Colon (tissue), 2 donors: ENCODE measurements around the gene TMEM179.

Experiments used
- FAIRE-seq: peaks from 2 replicates; lab custom pipeline; 2012; peaks lifted over from hg19 to GRCh38; lab: Jason Lieb, UNC
- donor health status: control.
- donor health status: control.

The TMEM179 gene

GRCh38 chr14:104598039-104598909 is 6.3 kb downstream of the TMEM179 start:
- FAIRE-seq = no peak

- no peak for FAIRE-seq
These were observed 7.0 kb downstream of the TMEM179 start for GRCh38 chr14:104597576-104597975.

GRCh38 chr14:104596927-104597351 is 7.6 kb downstream of the TMEM179 start:
- no peak for FAIRE-seq

GRCh38 chr14:104596451-104596918 is 8.1 kb downstream of the TMEM179 start:
- no peak for FAIRE-seq

GRCh38 chr14:104595911-104596450 is 8.6 kb downstream of the TMEM179 start:
- FAIRE-seq = no peak

- no peak for FAIRE-seq
These were observed 9.4 kb downstream of the TMEM179 start for GRCh38 chr14:104595116-104595675.

GRCh38 chr14:104594310-104595046 is 10.1 kb downstream of the TMEM179 start:
- no peak for FAIRE-seq

- FAIRE-seq = no peak
These were observed 10.8 kb downstream of the TMEM179 start for GRCh38 chr14:104593710-104594136.

GRCh38 chr14:104593241-104593701 is 11.3 kb downstream of the TMEM179 start:
- no peak for FAIRE-seq

GRCh38 chr14:104592785-104593184 is 11.8 kb downstream of the TMEM179 start:
- FAIRE-seq = no peak

- no peak for FAIRE-seq
These were observed 12.3 kb downstream of the TMEM179 start for GRCh38 chr14:104592292-104592672.

GRCh38 chr14:104591506-104592291 is 12.9 kb downstream of the TMEM179 start:
- no peak for FAIRE-seq

- FAIRE-seq = no peak
These were observed 13.5 kb downstream of the TMEM179 start for GRCh38 chr14:104591031-104591430.

GRCh38 chr14:104590240-104590965 is 14.2 kb downstream of the TMEM179 start:
- FAIRE-seq = no peak

GRCh38 chr14:104589338-104590195 is 15.0 kb downstream of the TMEM179 start:
- no peak for FAIRE-seq

- FAIRE-seq = no peak
These were observed 16.3 kb downstream of the TMEM179 start for GRCh38 chr14:104588066-104588857.

- no peak for FAIRE-seq
These were observed 16.9 kb downstream of the TMEM179 start for GRCh38 chr14:104587641-104588040.

GRCh38 chr14:104586832-104587620 is 17.5 kb downstream of the TMEM179 start:
- FAIRE-seq = no peak
